ENCODE measurements around the gene LMF1.

LMF1 gene

DNA sequence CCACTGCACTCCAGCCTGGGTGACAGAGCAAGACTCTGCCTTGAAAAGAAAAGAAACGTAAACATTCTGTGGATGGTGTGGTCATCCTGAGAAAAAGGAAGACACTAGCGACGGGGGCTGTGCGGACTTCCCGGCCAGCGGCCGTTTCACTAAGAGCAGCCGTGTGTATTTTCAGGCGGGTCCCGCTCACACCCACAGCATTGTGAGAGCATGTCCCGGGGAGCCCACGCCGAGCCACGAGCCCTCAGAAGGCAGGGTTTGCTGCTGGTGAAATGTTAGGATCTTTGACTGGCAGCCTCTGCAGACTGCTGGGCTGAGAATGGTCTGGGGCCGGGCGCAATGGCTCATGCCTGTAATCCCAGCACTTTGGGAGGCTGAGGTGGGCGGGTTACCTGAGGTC is 40.3 kb downstream of the LMF1 start:
- no peaks in the 10 kb centered on the region for H4K20me1 ChIP-seq (ENCODE audit: insufficient read depth, low read length)
- no peak overlapping the region for H2AFZ ChIP-seq (ENCODE audit: low read depth, low read length)
- H3K27me3 ChIP-seq (ENCODE audit: low read depth, low read length) = no peaks in the 10 kb centered on the region
- TF ChIP-seq CTCF (IDR thresholded peaks at IDR 0.05; ENCODE audit: low read depth, low read length) (no peak), EZH2phosphoT487 (IDR thresholded peaks at IDR 0.05; ENCODE audit: low read depth) (no peak)
- H3K36me3 ChIP-seq (replicated peaks; ENCODE audit: low read depth, low read length) = peaks cover 4% of the 10 kb centered on the region
- no peak overlapping the region for H3K4me3 ChIP-seq (ENCODE audit: low read length)
- H3K9ac ChIP-seq (ENCODE audit: low read length) = no peak overlapping the region
- H3K4me1 ChIP-seq (ENCODE audit: low read length) = no peaks in the 10 kb centered on the region
- no peaks in the 10 kb centered on the region for H3K79me2 ChIP-seq (ENCODE audit: low read length)
- no peak overlapping the region for H3K4me2 ChIP-seq (ENCODE audit: low read length)
- H3K9me3 ChIP-seq (ENCODE audit: insufficient read depth, low read length) = no peaks in the 10 kb centered on the region
- no peak overlapping the region for H3K27ac ChIP-seq (ENCODE audit: low read length)

GRCh38 chr16:930076-930475 is 40.7 kb downstream of the LMF1 start:
- Histone ChIP-seq H2AFZ (ENCODE audit: low read depth, low read length) (no peak overlapping the region), H3K4me3 (ENCODE audit: low read length) (no peak overlapping the region), H3K4me1 (ENCODE audit: low read length) (no peaks in the 10 kb centered on the region), H3K36me3 (replicated peaks; ENCODE audit: low read depth, low read length) (peaks cover 4% of the 10 kb centered on the region), H3K9ac (ENCODE audit: low read length) (no peak overlapping the region), H4K20me1 (ENCODE audit: insufficient read depth, low read length) (no peaks in the 10 kb centered on the region), H3K4me2 (ENCODE audit: low read length) (no peak overlapping the region), H3K9me3 (ENCODE audit: insufficient read depth, low read length) (no peaks in the 10 kb centered on the region), H3K79me2 (ENCODE audit: low read length) (no peaks in the 10 kb centered on the region), H3K27me3 (ENCODE audit: low read depth, low read length) (no peaks in the 10 kb centered on the region), H3K27ac (ENCODE audit: low read length) (no peak overlapping the region)
- TF ChIP-seq EZH2phosphoT487 (IDR thresholded peaks at IDR 0.05; ENCODE audit: low read depth) (no peak), CTCF (IDR thresholded peaks at IDR 0.05; ENCODE audit: low read depth, low read length) (no peak)

- peaks cover 4% of the 10 kb centered on the region for H3K36me3 ChIP-seq (replicated peaks; ENCODE audit: low read depth, low read length)
- no peak overlapping the region for H2AFZ ChIP-seq (ENCODE audit: low read depth, low read length)
- H4K20me1 ChIP-seq (ENCODE audit: insufficient read depth, low read length) = no peaks in the 10 kb centered on the region
- no peaks in the 10 kb centered on the region for H3K4me1 ChIP-seq (ENCODE audit: low read length)
- H3K79me2 ChIP-seq (ENCODE audit: low read length) = no peaks in the 10 kb centered on the region
- TF ChIP-seq EZH2phosphoT487 (IDR thresholded peaks at IDR 0.05; ENCODE audit: low read depth) = no peak
- no peak for TF ChIP-seq CTCF (IDR thresholded peaks at IDR 0.05; ENCODE audit: low read depth, low read length)
- H3K27me3 ChIP-seq (ENCODE audit: low read depth, low read length) = no peaks in the 10 kb centered on the region
- no peak overlapping the region for H3K9ac ChIP-seq (ENCODE audit: low read length)
- H3K9me3 ChIP-seq (ENCODE audit: insufficient read depth, low read length) = no peaks in the 10 kb centered on the region
- H3K4me3 ChIP-seq (ENCODE audit: low read length) = no peak overlapping the region
- H3K4me2 ChIP-seq (ENCODE audit: low read length) = no peak overlapping the region
- no peak overlapping the region for H3K27ac ChIP-seq (ENCODE audit: low read length)
These were observed 41.3 kb downstream of the LMF1 start for GRCh38 chr16:929227-930073.

DNA sequence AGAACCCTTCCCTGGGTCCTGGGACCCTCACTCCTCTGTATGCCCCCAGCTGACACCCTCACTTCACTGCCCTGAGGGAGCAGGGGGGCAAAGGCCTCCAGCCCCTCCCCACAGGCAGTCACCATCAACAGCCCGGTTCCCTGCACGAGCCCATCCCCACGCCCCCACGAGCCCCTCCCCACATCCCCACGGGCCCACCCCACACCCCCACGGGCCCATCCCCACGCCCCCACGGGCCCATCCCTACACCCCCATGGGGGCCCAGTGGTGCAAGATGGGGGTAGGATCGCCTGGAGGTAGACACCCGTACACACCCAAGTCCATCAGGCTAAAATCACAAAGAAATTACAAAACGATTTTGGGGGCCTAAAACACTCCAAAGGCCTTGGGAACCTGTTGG is 42.3 kb downstream of the LMF1 start:
- H3K9ac ChIP-seq (ENCODE audit: low read length) = no peak overlapping the region
- H3K79me2 ChIP-seq (ENCODE audit: low read length) = no peaks in the 10 kb centered on the region
- no peak overlapping the region for H3K4me2 ChIP-seq (ENCODE audit: low read length)
- H3K27me3 ChIP-seq (ENCODE audit: low read depth, low read length) = no peaks in the 10 kb centered on the region
- H2AFZ ChIP-seq (ENCODE audit: low read depth, low read length) = no peak overlapping the region
- H3K36me3 ChIP-seq (replicated peaks; ENCODE audit: low read depth, low read length) = peaks cover 4% of the 10 kb centered on the region
- no peaks in the 10 kb centered on the region for H3K4me1 ChIP-seq (ENCODE audit: low read length)
- TF ChIP-seq EZH2phosphoT487 (IDR thresholded peaks at IDR 0.05; ENCODE audit: low read depth) (no peak), CTCF (IDR thresholded peaks at IDR 0.05; ENCODE audit: low read depth, low read length) (no peak)
- H3K4me3 ChIP-seq (ENCODE audit: low read length) = no peak overlapping the region
- H3K27ac ChIP-seq (ENCODE audit: low read length) = no peak overlapping the region
- H3K9me3 ChIP-seq (ENCODE audit: insufficient read depth, low read length) = no peaks in the 10 kb centered on the region
- no peaks in the 10 kb centered on the region for H4K20me1 ChIP-seq (ENCODE audit: insufficient read depth, low read length)
